CD4-positive, alpha-beta memory T cell (primary cell): ENCODE measurements around the gene RFX6. TPM values are rescaled to one million over a fixed set of nuclear protein-coding genes. Genes with fewer than 3 reads are reported as not detected.

Experiments
- CTCF ChIA-PET: fragments of 350-600 bp; sonication (Branson Sonifier 250); formaldehyde crosslinking; loops from one replicate; lab custom pipeline; 2021; ENCODE audit warnings: inconsistent platforms; ENCODE audit not compliant: partially characterized antibody; lab: Charles Lee
- POLR2A ChIA-PET: fragments of 350-600 bp; sonication (Branson Sonifier 250); formaldehyde crosslinking; loops from one replicate; lab custom pipeline; 2021; ENCODE audit not compliant: partially characterized antibody; lab: Charles Lee
- DNase-seq, 5 donors: peaks; one replicate each; pipeline versions ENCODE4 v3.0.0 to v3.0.0-alpha.2; 2020 to 2022; ENCODE audit warnings: mixed read lengths in 1 of 5
- H3K27ac ChIP-seq: one replicate; pipeline ENCODE4 v1.7.0; 2013; ENCODE audit warnings: low read depth, low read length
- H3K27me3 ChIP-seq: 2 replicates; pipeline ENCODE4 v1.7.0; 2013; ENCODE audit warnings: mild to moderate bottlenecking, low read length, moderate library complexity; ENCODE audit not compliant: insufficient read depth
- H3K36me3 ChIP-seq: 2 replicates; pipeline ENCODE4 v1.7.0; 2013; ENCODE audit warnings: mild to moderate bottlenecking, low read length, moderate library complexity; ENCODE audit not compliant: insufficient read depth
- H3K4me1 ChIP-seq: 2 replicates; pipeline ENCODE4 v1.7.0; 2013; ENCODE audit warnings: mild to moderate bottlenecking, low read length, moderate library complexity; ENCODE audit not compliant: insufficient read depth
- H3K4me3 ChIP-seq, 2 donors: one replicate each; pipeline ENCODE4 v1.7.0; 2013; ENCODE audit warnings: low read length in 2 of 2, mild to moderate bottlenecking in 1 of 2
- H3K9me3 ChIP-seq, 2 donors: one replicate each; pipeline ENCODE4 v1.7.0; 2013; ENCODE audit warnings: low read length in 2 of 2, control low read depth in 1 of 2; ENCODE audit not compliant: control insufficient read depth in 1 of 2
- H3K27ac Mint-ChIP-seq, 7 donors: one replicate each; pipeline ENCODE4 v1.8.0; 2020 to 2021; ENCODE audit warnings: mixed read lengths in 7 of 7, mild to moderate bottlenecking in 6 of 7, inconsistent platforms in 3 of 7, moderate library complexity in 3 of 7
- H3K27me3 Mint-ChIP-seq, 2 donors: one replicate each; pipeline ENCODE4 v1.8.0; 2020 to 2021; ENCODE audit warnings: mixed read lengths in 2 of 2
- H3K36me3 Mint-ChIP-seq, 2 donors: one replicate each; pipeline ENCODE4 v1.8.0; 2020 to 2021; ENCODE audit warnings: mixed read lengths in 2 of 2, inconsistent platforms in 1 of 2, mild to moderate bottlenecking in 1 of 2
- H3K4me1 Mint-ChIP-seq, 4 donors: one replicate each; pipeline ENCODE4 v1.8.0; 2020 to 2021; ENCODE audit warnings: mixed read lengths in 4 of 4, mild to moderate bottlenecking in 1 of 4
- H3K4me3 Mint-ChIP-seq, 8 donors: one replicate each; pipeline ENCODE4 v1.8.0; 2020 to 2021; ENCODE audit warnings: mixed read lengths in 8 of 8, mild to moderate bottlenecking in 7 of 8, moderate library complexity in 6 of 8, inconsistent platforms in 3 of 8
- H3K9me3 Mint-ChIP-seq, 8 donors: one replicate each; pipeline ENCODE4 v1.8.0; 2020 to 2021; ENCODE audit warnings: mixed read lengths in 8 of 8, mild to moderate bottlenecking in 5 of 8, inconsistent platforms in 3 of 8, moderate library complexity in 1 of 8
- intact Hi-C: fragments of 100-400 bp; cut with micrococcal nuclease; formaldehyde crosslinking; loops from one replicate; pipeline ENCODE4 v1.15.1; 2023
- polyA plus RNA-seq, 2 donors: library from polyadenylated mRNA; unstranded; fragments of 300-500 nt; fragmentation: Illumina TruSeq; gene quantifications; one replicate each; pipeline ENCODE4 v1.2.3, GENCODE V29; 2021
- total RNA-seq, 2 experiments: library from RNA; stranded (reverse); gene quantifications; one replicate each; pipeline ENCODE4 v1.2.3, GENCODE V29; 2021

RFX6 gene
- total and polyA plus RNA-seq, 4 experiments from 2014 or later, result not detected

DNA sequence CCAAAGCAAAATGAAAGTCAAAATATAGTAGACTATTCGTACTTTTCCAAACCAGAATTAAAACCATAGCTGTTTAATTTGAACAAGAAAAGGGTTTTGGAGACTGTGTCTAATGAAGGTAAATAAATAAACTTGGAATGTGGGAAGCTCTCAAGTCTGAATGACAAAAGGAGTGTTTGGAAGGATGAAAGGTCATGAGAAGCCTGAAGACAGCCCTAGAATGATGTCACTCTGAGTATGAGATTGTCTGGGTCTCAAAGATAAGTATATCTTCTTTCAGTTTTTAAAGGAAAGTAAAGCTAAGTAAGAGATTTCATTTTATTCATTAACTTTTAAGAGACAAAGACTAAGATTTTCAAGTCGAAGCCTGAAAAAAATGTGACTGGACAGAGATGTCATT, 72.9 kb downstream of the RFX6 start:
- no peaks in the 10 kb centered on the region for H3K36me3 ChIP-seq
- H3K4me1 ChIP-seq, result no peaks in the 10 kb centered on the region
- Mint-ChIP-seq H3K9me3 (no peaks in the 10 kb centered on the region), H3K27ac (no peak overlapping the region), H3K4me1 (no peaks in the 10 kb centered on the region), H3K27me3 (peaks cover 1% of the 10 kb centered on the region in 2 donors), H3K36me3 (no peaks in the 10 kb centered on the region), H3K4me3 (no peak overlapping the region)
- H3K4me3 ChIP-seq, result no peak overlapping the region
- H3K9me3 ChIP-seq, result no peaks in the 10 kb centered on the region
- H3K27ac ChIP-seq, result no peak overlapping the region
- CTCF ChIA-PET, result interaction anchor here (0.7 kb wide), 1 partner anchor 8 kb away, joined by 3 read pairs; no protein-coding TSS in a partner anchor
- POLR2A ChIA-PET, result no interaction called here
- intact Hi-C loops, result no loop called here
- no peaks in the 10 kb centered on the region for H3K27me3 ChIP-seq
- no peak for DNase-seq

DNA sequence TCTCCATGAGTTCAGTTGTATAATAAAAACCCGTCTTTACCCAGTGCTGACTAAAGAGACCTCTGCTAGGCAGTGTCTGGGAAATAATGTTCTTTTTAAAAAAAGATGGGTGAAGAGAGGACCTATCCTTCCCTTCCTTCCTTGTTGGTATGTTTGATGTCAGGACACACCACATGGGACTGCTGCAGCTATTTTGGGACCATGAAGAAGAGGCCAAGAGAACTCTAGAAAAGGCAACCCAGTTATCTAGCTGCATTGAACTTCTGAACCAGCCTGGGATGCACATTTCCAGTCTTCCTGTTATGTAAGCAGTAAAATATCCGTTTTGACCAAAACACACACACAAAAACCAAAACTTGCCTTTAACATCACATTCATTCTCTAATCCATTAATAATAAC, 77.3 kb downstream of the RFX6 start:
- Mint-ChIP-seq H3K4me1 (no peaks in the 10 kb centered on the region), H3K27ac (no peak overlapping the region), H3K27me3 (peaks cover 0 to 2% of the 10 kb centered on the region in 2 donors), H3K4me3 (no peak overlapping the region), H3K9me3 (peaks cover 0 to 2% (median 0%) of the 10 kb centered on the region in 8 donors), H3K36me3 (no peaks in the 10 kb centered on the region)
- no peak overlapping the region for H3K4me3 ChIP-seq
- H3K27me3 ChIP-seq, result no peaks in the 10 kb centered on the region
- H3K36me3 ChIP-seq, result no peaks in the 10 kb centered on the region
- CTCF ChIA-PET, result no interaction called here
- no peak for DNase-seq
- H3K27ac ChIP-seq, result no peak overlapping the region
- no peaks in the 10 kb centered on the region for H3K9me3 ChIP-seq
- no peaks in the 10 kb centered on the region for H3K4me1 ChIP-seq
- POLR2A ChIA-PET, result no interaction called here
- intact Hi-C loops, result no loop called here

DNA sequence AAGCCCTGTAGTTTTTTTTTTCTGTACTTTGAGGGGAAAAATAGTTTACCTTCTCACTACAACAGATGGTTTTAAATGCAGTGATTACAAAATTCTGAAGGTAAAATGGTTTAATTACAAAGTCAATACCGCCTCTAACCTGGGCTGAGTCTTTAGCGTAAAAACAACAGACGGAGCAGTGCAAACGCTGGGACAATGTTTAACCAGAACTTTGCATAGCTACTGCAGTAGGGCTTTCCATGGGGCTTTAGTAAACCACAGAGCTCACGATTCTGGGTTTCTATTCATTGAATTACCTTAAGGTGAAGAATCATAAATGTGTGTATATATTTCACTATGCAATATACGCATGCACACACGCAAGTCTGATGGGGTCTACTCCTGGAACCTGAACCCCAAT, 77.9 kb downstream of the RFX6 start:
- DNase-seq, result no peak
- H3K4me3 ChIP-seq, result no peak overlapping the region
- POLR2A ChIA-PET, result no interaction called here
- CTCF ChIA-PET, result interaction anchor here (1.6 kb wide), 1 partner anchor 13 kb away, joined by 3 read pairs; no protein-coding TSS in a partner anchor
- H3K4me1 Mint-ChIP-seq, result no peaks in the 10 kb centered on the region
- no peak overlapping the region for H3K4me3 Mint-ChIP-seq
- H3K27ac Mint-ChIP-seq, result no peak overlapping the region
- no peaks in the 10 kb centered on the region for H3K4me1 ChIP-seq
- no peaks in the 10 kb centered on the region for H3K9me3 ChIP-seq
- peaks cover 0 to 2% (median 0%) of the 10 kb centered on the region in 8 donors for H3K9me3 Mint-ChIP-seq
- H3K36me3 ChIP-seq, result no peaks in the 10 kb centered on the region
- no peaks in the 10 kb centered on the region for H3K36me3 Mint-ChIP-seq
- peaks cover 0 to 2% of the 10 kb centered on the region in 2 donors for H3K27me3 Mint-ChIP-seq
- H3K27ac ChIP-seq, result no peak overlapping the region
- H3K27me3 ChIP-seq, result no peaks in the 10 kb centered on the region
- intact Hi-C loops, result no loop called here

DNA sequence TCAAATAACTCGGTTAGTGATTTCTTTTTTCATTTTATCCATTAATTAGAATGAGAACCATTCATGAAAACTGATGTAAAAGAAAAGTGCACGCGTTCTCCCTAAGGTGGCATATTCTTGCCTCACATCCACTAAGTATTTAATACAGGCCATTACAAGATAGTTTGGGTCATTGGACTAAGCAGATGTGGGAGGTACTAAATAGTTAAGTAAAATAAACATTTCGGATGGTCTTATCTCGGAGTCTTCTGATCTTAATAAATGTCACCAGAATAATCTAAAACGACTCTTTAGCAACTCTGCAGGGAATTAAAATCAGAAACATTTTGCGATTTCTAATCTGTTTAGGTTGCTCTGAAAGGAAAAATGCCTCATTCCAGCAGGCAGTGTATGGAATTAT, 78.7 kb downstream of the RFX6 start:
- Mint-ChIP-seq H3K27me3 (peaks cover 0 to 2% of the 10 kb centered on the region in 2 donors), H3K4me1 (no peaks in the 10 kb centered on the region), H3K9me3 (peaks cover 0 to 2% (median 0%) of the 10 kb centered on the region in 8 donors), H3K4me3 (no peak overlapping the region), H3K27ac (no peak overlapping the region), H3K36me3 (no peaks in the 10 kb centered on the region)
- Histone ChIP-seq H3K36me3 (no peaks in the 10 kb centered on the region), H3K9me3 (no peaks in the 10 kb centered on the region), H3K27ac (no peak overlapping the region), H3K4me1 (no peaks in the 10 kb centered on the region), H3K27me3 (no peaks in the 10 kb centered on the region), H3K4me3 (no peak overlapping the region)
- intact Hi-C loops, result no loop called here
- ChIA-PET POLR2A (no interaction called here), CTCF (interaction anchor here (1.6 kb wide), 1 partner anchor 13 kb away, joined by 3 read pairs; no protein-coding TSS in a partner anchor)
- DNase-seq, result no peak

DNA sequence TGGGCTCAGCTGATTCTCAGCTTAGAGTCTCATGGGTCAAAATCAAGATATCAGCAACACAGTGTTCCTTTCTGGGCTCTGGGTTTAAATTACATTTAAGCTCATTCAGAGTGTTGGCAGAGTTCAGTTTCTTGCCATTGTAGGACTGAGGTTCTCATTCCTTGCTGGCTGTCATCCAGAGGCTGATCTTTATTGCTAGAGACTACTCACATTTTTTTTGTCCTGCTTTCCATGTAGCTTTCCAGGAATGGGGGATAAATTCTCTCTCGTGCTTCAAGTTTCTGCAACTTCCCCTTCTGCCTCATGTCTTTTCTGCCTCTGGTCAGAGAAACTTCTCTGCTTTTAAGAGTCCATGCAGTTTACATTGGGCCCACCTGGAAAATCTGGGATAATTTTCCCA, 86.9 kb downstream of the RFX6 start:
- Mint-ChIP-seq H3K4me1 (no peaks in the 10 kb centered on the region), H3K36me3 (no peaks in the 10 kb centered on the region), H3K4me3 (no peak overlapping the region), H3K27ac (no peak overlapping the region), H3K27me3 (peaks cover 0 to 2% of the 10 kb centered on the region in 2 donors), H3K9me3 (no peaks in the 10 kb centered on the region)
- Histone ChIP-seq H3K27ac (no peak overlapping the region), H3K4me1 (no peaks in the 10 kb centered on the region), H3K9me3 (no peaks in the 10 kb centered on the region), H3K4me3 (no peak overlapping the region), H3K36me3 (no peaks in the 10 kb centered on the region), H3K27me3 (no peaks in the 10 kb centered on the region)
- intact Hi-C loops, result no loop called here
- POLR2A ChIA-PET, result no interaction called here
- DNase-seq, result no peak
- CTCF ChIA-PET, result no interaction called here

DNA sequence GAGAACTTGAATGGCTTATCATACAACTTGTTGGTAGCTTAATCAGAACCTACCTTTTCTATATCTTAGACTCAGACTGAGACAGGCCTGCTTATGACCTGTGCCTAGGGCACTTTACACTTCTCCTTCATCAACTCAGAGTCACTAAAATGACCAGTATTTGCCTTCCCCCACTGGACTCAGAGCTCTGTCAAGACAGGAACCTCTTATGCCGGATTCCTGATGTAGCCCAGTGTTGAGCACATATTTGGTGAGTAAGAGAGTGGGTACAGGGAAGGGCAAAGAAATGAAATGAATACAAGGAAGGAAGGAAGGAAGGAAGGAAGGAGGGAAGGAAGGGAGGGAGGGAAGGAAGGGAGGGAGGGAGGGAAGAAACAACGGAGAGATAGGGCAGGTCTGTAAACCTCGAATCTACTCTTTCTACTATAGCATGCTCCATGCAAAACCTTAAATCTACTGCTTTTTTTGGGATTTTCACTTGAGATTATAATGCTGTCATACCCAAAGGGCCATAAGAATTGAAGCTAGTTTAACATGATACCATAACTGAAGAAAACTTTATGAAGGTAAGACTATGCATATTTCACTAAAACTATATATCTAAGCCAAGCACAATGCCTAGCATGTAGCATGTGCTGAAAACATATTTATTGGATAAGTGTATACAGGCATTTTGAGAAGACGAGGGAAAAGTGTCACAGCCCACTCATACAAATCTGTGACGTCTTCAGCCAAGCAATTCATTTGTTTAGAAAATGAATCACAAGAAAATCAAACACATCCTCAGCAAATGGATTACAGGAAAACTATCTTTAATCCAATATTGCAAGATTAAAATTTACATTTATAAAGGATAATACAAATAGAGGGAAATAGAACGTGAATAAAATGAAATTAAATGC, 89.9 kb downstream of the RFX6 start:
- no peak overlapping the region for H3K27ac Mint-ChIP-seq
- H3K27ac ChIP-seq, result no peak overlapping the region
- intact Hi-C loops, result no loop called here
- no peaks in the 10 kb centered on the region for H3K36me3 ChIP-seq
- ChIA-PET CTCF (interaction anchor here (0.9 kb wide), 1 partner anchor 14 kb away, joined by 3 read pairs; no protein-coding TSS in a partner anchor), POLR2A (no interaction called here)
- peaks cover 0 to 1% of the 10 kb centered on the region in 2 donors for H3K27me3 Mint-ChIP-seq
- no peaks in the 10 kb centered on the region for H3K36me3 Mint-ChIP-seq
- H3K4me3 ChIP-seq, result no peak overlapping the region
- no peaks in the 10 kb centered on the region for H3K4me1 ChIP-seq
- no peaks in the 10 kb centered on the region for H3K9me3 Mint-ChIP-seq
- no peak overlapping the region for H3K4me3 Mint-ChIP-seq
- no peaks in the 10 kb centered on the region for H3K9me3 ChIP-seq
- no peak for DNase-seq
- no peaks in the 10 kb centered on the region for H3K4me1 Mint-ChIP-seq
- no peaks in the 10 kb centered on the region for H3K27me3 ChIP-seq

DNA sequence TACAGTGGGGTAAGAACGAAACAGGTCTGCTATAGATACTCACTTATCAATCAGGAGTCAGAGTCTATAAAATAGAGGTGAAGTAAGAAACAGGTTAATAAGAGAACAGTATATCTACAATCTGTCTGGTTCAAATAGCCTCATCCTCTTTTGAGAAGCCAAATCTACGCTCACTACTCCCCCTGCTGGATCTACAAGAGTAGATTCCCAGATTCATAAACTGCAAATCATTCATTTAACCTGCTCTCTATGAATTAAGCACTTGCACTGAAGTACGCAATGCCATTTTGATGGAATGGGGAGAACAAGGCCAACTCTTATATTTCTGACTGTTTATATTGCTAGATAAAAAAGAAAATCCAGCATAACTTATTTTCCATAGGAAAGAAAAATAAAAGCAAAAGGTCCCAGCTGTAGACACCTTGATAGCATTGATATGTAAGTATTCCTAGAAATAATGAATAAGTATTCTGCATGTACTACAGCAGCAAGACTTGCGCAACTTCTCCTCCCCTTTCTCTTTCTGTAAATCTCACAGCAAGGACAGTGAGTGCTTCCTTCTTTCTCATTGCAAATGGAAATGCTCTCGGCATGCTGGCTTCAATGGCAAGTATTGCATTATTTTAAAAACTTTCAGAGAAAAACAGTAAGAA, 92.3 kb downstream of the RFX6 start:
- Mint-ChIP-seq H3K27ac (no peak overlapping the region), H3K9me3 (no peaks in the 10 kb centered on the region), H3K4me1 (no peaks in the 10 kb centered on the region), H3K27me3 (peaks cover 0 to 1% of the 10 kb centered on the region in 2 donors), H3K36me3 (no peaks in the 10 kb centered on the region), H3K4me3 (no peak overlapping the region)
- Histone ChIP-seq H3K27ac (no peak overlapping the region), H3K4me1 (no peaks in the 10 kb centered on the region), H3K27me3 (no peaks in the 10 kb centered on the region), H3K9me3 (no peaks in the 10 kb centered on the region), H3K36me3 (no peaks in the 10 kb centered on the region), H3K4me3 (no peak overlapping the region)
- DNase-seq, result peak in 2 of 5 donors; percentile 2 to 3
- CTCF ChIA-PET, result no interaction called here
- POLR2A ChIA-PET, result no interaction called here
- intact Hi-C loops, result no loop called here
